Left kidney (tissue), 2 donors: Measurements from ENCODE around the gene ISG20L2. TPM values are rescaled to one million over a fixed set of nuclear protein-coding genes. Genes with fewer than 3 reads are reported as not detected.

ENCODE experiments used
- DNase-seq: peaks from one replicate; pipeline ENCODE4 v3.0.0-alpha.2; 2013
- polyA plus RNA-seq: library from polyadenylated mRNA; unstranded; fragments of 120-200 nt; gene quantifications from one replicate; pipeline ENCODE4 v1.2.1, GENCODE V29; 2013; ENCODE audit not compliant: insufficient read length

ISG20L2 gene
- polyA plus RNA-seq, 1 donor = 48.5 TPM

GRCh38 chr1:156707417-156708217 is 20.9 kb downstream of the ISG20L2 start:
- DNase-seq = no peak

- no peak for DNase-seq
These were observed 21.7 kb downstream of the ISG20L2 start for GRCh38 chr1:156706657-156707416.

GRCh38 chr1:156705918-156706656 is 22.5 kb downstream of the ISG20L2 start:
- DNase-seq = peak; percentile 87

- no peak for DNase-seq
These were observed 23.1 kb downstream of the ISG20L2 start, which contains the start of gene CRABP2 for GRCh38 chr1:156705321-156705917. Gene CRABP2 (minus strand): TSS chr1:156705583. CDS start chr1:156705446, 137 bp downstream.

GRCh38 chr1:156704930-156705320 is 23.6 kb downstream of the ISG20L2 start:
- no peak for DNase-seq

GRCh38 chr1:156704166-156704711 is 24.3 kb downstream of the ISG20L2 start:
- no peak for DNase-seq

- no peak for DNase-seq
These were observed 24.8 kb downstream of the ISG20L2 start for GRCh38 chr1:156703741-156704140.

- DNase-seq = no peak
These were observed 25.2 kb downstream of the ISG20L2 start for GRCh38 chr1:156703336-156703735.

- DNase-seq = no peak
These were observed 27.6 kb downstream of the ISG20L2 start for GRCh38 chr1:156700736-156701531.

GRCh38 chr1:156698995-156699394 is 29.6 kb downstream of the ISG20L2 start:
- DNase-seq = no peak

GRCh38 chr1:156697481-156697880 is 31.1 kb downstream of the ISG20L2 start:
- DNase-seq = no peak

GRCh38 chr1:156696755-156697154 is 31.8 kb downstream of the ISG20L2 start:
- DNase-seq = no peak

- no peak for DNase-seq
These were observed 33.9 kb downstream of the ISG20L2 start for GRCh38 chr1:156694690-156694962.

GRCh38 chr1:156693848-156694689 is 34.5 kb downstream of the ISG20L2 start:
- DNase-seq = no peak

GRCh38 chr1:156692925-156693847 is 35.4 kb downstream of the ISG20L2 start:
- peak; percentile 90 for DNase-seq

GRCh38 chr1:156692441-156692924 is 36.1 kb downstream of the ISG20L2 start:
- DNase-seq = peak; percentile 30

GRCh38 chr1:156691665-156692440 is 36.7 kb downstream of the ISG20L2 start:
- DNase-seq = peak; percentile 42

GRCh38 chr1:156691191-156691590 is 37.4 kb downstream of the ISG20L2 start:
- no peak for DNase-seq
